GOT3 (cell line): ENCODE measurements around the gene NCK2.
"Not testable (repeated sequence)": the region's sequence is repeated elsewhere in the genome, so short reads cannot be mapped to it uniquely, and the experiment has no call there.

Experiments used
- DNase-seq: peaks from one replicate; lab custom pipeline; 2025; ENCODE audit warnings: mixed read lengths; lab: John Stamatoyannopoulos, UW

Gene NCK2

DNA sequence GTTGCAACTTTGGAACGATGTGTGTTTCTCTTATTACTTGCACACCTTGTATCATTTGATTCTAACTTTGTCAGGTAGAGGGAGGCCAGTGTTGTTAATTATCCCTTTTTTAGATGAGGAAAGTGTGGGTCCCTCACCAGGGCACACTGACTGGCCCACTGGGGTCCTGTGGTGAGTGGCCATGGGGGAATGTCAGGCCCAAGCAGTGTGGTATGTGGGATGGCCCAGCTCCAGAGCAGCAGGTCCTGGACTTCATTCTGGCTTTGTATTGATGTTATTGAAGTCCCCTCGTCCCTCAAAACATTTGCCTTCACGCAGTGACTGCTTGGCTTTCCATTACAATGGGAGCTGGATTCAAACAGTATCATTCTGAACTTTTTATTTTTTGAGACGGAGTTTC is 11.7 kb downstream of the NCK2 start:
- no peak for DNase-seq

DNA sequence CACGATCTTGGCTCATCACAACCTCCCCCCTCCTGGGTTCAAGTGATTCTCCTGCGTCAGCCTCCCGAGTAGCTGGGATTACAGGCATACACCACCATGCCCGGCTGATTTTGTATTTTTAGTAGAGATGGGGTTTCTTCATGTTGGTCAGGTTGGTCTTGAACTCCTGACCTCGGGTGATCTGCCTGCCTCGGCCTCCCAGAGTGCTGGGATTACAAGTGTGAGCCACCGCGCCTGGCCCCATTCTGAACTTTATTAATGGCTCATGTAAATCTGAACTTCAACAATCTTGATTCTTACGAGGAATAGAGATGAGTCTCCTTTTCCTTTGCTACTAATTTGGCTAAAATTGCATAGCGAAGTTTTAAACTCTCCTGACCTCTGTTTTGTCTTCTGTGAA is 12.2 kb downstream of the NCK2 start:
- DNase-seq = not testable (repeated sequence)

DNA sequence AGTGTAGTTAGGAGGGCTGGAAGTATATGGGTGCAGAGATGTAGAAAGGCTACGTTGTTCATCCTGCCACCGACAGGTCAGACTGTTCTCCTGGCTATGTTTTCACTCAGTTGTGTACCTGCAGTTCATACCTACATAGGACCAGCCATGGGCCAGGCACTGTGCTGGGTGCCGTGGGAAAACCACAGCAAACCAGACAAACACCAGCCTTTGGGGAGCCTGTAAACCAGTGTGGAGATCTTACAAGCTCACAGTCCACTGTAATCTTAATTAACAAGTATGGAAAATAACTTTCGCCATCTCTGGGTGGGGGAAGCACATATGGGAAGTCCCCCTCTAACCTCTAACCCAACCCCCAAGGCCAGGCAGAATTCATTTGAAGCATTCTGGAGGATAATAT is 12.7 kb downstream of the NCK2 start:
- DNase-seq = no peak

DNA sequence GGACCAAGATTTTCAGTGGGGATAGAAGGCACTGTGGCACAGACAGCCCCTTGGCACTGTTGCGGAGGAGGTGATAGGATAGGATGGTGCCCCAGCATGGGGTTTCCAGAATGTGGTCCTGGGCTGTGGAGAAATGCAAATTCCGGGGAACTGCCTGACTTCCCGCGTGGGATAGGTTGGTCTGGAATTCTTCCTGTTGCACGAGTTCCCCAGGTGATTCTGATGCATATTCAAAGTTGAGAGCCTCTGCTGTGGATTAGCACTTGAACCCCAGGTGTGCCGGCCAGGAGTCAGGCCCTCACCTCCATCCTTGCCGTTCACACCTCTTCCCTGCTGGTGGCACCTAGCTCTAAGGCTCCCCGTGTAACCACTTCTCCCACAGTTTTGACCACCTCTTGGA is 15.5 kb downstream of the NCK2 start:
- DNase-seq = no peak

DNA sequence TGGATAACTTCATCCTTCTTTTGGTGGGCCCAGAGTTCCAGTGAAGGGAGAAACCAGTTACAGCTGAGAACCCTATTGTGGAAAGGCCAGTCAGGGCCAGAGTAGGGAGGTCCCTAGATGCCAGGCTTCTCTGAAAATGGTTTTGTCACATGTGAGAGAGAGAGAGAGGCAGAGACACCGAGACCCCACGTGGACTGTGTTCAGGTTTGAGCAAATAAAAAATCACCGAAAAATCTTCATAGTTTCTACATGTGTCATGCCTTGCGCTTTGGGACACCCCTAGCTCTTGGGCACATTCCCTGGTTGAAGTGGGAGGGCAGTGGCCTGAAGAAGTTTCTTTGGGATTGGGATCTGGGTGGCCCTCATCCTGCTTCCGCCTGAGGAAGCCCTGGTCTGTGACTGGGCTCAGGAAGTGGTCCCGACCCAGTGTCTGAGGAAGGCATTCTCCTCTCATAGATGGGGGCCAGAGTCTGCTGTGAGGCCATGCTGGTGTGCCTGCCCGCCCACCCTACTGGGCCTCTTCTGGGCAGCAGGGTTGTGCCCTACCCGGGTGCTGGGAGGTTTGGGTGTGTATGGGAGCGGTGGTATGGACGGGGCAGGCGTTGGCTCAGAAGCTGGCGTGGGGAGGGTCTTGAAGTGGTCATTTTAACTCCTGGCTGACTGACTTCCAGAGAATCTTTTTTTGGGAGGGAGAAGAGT is 16.1 kb downstream of the NCK2 start:
- no peak for DNase-seq

DNA sequence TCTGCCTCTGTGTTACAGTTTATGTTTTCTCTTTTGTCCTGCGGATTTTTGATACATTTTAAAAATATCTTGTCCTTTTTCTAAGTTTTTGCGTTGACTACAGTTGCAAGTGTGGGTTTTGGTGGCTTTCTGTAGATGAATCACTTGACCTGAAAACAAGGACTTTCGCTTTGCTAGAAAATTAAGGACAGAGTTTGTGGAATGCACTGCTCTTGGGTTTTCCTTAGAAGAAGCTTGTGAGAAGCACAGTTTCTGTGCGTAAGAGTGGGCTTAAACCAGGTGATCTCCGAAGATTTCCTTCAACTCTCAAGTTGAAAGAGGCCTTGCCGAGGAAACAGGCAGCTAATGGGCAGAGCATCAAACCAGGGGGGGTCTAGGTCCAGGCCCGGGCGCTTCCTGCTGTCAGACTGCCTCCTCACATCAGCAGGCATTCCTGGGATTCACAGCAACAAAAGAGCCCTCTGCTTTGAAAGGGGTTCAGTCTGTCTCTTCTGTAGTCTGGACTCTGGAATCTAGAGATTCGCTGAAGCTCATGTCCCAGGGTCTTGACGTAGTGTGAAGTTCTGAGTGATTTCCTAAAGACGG is 17.3 kb downstream of the NCK2 start:
- DNase-seq = no peak

DNA sequence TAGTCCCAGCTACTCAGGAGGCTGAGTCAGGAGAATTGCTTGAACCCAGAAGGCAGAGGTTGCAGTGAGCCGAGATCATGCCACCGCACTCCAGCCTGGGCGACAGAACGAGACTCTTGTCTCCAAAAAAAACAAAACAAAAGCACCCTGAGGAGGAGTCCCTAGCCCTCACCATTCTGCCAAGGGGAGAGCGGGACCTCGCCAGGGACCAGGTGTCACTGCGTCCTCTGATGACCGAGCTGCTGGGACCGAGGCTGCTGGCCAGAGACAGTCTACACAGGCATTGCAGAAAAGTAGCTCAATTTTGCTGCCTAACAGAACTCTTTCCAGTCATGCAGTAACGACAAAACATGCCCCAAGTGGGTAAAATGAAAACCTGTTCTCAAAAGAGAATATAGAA is 18.4 kb downstream of the NCK2 start:
- no peak for DNase-seq

DNA sequence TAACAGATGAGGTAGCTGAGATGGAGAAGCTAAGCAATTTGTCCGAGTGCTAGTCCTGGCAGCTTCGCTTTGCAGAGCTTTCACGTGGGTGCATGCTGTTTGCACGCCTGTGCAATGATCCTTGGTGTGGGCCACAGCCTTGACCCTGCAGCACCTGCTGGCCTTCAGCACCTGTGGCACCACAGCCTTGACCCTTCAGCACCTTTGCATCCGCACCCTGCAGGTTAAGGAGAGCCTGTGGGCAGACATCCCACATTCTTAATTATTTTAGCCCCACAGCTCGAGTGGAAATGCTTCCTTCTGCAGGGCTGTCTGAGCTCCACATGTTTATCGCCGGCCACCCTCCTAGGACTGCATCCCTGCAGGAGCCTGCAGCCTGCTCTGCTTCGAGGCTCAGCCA is 19.3 kb downstream of the NCK2 start:
- no peak for DNase-seq

DNA sequence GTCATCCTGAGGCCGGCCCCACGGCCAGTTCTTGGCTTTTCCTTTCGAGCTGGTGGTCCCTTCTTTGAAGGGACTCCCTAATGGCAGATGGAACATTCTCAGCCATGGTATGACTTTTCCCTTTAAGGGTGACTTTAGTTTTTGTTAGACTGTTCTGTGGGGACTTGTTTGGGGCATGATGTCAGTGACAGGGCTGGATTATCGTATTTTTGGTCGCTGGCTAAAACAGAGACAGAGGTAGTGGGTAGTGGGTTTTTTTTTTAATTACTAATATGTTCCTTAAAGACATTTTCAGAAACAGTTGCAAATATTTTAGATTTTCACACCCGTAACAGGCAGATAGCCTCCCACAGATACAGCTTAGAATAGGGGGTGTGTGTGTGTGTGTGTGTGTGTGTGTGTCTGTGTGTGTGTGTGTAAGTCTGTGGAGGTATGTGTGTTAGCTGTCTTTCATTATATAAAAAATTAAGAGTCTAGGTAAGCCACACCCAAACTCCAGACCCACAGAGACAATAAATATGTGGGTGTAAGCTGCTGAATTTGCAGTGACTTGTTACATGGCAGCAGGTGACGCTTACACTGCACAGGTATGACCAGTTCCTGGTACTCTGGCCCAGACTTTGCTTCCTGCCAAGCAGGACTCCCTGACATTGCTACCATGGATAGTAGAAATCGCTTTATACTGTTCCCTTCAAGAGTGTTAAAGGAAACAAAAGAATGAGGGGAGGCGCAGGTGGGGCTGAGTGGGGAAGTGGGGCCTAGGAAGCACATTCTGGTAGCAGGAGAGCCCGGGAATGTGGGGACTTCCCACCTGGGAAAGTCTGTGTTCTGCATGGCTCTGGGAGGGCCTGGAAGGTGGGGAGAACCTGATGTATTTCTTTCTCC is 20.9 kb downstream of the NCK2 start:
- DNase-seq = no peak

DNA sequence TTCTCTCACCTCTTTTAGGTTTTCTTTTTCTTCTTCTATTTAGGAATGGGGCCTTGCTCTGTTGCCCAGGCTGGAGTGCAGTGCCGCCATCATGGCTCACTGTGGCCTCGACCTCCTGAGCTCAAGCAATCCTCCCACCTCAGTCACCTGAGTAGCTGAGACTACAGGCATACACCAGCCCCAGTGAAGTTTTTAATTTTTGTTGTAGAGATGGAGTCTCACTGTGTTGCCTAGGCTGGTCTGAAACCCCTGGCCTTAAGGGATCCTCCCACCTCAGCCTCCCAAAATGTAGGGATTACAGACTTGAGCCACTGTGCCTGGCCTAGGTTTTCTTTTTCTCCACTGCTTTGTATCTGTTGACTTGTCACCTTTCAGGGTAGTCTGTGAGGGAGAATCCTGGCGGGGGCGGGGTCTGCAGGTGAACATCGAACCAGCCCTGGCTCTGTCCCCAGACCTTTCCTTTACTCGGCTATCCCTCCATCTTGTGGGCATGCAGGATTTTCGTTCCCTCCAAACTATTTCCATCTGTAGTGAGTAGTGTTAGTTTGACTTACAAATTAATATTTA is 21.7 kb downstream of the NCK2 start:
- DNase-seq = no peak

DNA sequence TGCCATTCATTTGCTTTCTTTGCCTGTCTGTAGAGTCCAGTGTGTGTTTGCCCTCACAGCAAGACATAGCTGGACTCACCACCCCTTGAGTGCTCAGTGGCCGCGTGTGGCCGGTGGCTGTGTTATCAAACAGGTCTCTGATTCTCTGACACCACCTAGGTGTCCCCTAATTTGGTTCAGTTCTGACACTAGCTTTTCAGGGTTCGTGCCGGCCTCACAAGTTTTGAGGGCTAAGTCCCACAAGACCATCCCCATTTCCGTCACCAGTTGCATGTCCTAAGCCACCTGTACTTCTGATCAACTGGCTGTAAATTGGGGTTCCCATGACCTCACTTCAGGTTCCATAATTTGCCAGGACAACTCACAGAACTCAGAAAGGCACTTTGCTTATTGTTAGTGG is 23.5 kb downstream of the NCK2 start:
- no peak for DNase-seq

DNA sequence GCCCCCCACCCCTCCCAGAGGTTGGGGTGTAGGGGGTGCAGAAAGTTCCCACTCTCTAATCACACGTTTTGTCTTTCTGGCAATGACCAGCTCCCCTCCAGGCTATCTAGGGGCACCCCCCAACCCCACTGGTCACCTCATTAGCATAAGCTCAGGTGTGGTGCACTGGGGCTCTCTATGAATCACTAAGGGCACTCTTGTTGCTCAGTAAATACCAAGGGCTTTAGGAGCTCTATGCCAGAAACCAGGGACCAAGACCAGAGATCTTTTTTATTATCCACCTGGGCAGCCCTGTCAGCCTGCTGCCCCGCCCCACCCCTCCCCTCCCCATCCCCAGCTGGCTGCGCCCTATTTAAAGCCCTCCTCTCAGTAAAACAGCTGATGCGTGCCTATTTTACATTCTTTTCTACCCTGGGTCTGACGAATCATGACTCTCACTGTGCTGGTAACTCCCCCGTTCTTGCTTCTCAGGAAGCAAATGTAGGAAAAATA is 24.3 kb downstream of the NCK2 start:
- DNase-seq = no peak

DNA sequence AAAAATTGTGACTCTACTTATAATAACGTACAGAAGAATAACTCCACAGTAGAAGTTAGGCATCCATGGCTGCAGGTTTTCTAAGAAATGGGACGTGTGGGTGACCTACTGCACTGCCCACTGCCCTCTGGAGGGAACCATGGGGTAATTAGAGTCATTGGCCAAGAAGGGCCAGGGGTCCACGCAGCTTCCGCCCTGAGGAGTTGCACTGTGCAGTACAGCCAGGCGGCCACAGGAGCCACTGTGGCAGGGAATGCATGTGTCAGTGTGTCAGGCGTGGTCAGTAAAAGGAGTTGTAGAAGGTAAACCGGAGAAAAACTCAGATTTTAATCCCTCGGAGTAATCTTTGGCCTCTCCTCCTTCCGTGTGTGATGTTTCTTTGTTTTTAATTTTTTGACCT is 24.8 kb downstream of the NCK2 start:
- no peak for DNase-seq

DNA sequence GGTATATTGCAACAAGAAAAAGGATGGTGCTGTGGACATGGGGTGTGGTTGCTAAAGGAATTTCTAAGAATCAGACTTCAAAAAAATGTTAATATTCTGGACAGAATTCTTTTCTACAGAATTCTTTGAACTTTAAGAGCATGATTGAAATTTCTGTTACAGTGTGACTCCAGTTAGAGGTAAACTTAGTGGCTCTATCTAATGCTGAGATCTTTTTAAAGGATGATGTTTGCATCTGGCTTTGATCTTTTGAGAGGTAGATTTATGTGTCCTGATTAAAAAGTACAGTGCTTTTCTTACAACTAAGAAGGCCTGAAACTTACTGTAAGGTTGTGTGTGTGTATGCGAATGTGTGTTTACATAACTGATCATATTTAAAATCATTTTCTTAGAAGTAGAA is 25.4 kb downstream of the NCK2 start:
- DNase-seq = no peak

DNA sequence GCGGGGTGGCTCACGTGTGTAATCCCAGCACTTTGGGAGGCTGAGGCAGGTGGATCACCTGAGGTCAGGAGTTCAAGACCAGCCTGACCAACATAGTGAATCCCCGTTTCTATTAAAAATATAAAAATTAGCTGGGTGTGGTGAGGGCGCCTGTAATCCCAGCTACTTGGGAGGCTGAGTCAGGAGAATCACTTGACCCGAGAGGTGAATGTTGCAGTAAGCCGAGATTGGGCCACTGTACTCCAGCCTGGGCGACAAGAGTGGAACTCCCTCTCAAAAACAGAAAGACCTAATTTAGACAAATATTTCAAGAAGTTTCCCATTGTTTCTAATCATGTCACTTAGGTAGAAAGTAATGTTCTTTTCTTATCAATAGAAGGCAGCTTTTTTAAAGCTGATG is 26.6 kb downstream of the NCK2 start:
- not testable (repeated sequence) for DNase-seq

DNA sequence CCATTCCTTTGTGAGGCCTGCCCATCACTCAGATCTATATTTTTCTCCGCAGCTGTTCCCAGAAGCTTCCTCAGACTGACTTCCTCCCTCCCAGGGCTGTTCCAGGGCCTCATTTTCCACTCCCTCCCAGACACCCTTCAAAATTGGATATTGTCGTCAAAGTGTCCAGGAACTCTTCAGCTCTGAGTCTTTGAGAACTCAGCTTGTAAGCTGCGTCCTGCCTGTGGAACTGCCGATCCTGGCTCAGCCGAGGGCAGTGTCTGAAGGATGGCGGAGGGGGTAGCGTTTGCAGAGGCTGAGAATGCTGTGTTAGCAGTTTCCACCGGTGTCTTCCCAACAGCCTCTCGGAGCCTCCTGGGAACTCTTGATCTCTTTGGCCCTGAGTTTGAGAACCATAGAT is 27.1 kb downstream of the NCK2 start:
- DNase-seq = no peak

DNA sequence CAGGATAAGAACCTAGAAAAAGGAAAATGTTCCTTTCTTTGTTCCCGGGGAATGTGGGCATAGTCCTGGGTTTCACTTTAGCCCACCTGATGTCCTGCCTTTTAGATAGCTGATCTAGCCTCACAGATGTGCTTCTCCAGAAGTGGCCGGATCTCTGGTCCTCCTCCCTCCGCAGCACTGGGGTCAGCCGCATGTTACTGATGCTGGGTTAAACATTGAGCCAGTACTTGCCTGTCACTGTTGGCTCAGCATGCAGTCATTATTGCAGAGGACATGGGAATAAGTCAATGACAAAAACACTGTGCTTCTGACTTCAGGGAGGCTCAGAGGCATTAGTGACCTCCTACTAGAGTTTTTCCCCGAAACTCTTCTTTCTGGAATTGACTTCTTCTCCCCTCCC is 27.6 kb downstream of the NCK2 start:
- DNase-seq = no peak

DNA sequence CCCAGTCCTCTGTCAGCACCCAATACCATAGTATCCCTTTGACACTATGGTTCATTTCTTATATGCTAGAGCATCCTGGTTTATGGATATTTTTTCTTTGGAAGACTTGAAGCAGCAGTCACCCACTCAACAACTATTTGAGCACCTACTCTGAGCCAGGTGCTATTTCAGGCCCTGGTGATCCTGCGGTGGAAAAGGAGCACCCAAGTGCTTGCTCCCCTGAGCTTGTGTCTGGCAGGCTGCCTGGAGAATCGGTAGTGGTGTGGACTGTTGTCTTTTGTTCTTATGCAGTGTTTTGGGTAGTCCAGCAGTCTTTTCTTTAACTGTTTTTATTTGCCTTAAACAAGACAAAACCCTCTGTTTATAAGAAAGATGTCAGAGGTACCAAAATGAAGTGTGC is 28.9 kb downstream of the NCK2 start:
- no peak for DNase-seq

DNA sequence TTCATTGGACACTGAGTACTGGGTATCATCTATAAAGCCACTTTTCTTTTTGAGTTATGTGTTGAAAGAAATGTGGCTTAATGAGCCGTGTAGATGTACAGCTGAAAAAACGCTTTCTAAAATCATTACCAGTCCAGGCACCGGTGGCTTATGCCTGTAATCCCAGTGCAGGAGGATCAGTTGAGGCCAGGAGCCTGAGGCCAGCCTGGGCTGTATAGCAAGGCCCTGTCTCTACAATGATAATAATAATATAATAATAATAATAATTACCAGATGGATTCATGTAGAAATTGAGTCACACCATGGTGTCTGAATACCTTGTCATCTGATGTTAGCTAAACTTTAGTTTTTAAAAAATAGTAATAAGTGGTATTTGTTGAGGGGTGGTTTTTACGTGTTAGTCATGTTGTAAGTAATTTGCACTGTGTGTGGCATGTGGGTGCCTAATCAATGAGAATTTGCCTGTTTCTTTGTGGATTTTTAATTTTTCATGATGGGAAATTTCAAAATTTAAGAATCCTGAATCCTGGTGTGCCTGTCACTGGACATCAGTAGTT is 30.1 kb downstream of the NCK2 start:
- no peak for DNase-seq

DNA sequence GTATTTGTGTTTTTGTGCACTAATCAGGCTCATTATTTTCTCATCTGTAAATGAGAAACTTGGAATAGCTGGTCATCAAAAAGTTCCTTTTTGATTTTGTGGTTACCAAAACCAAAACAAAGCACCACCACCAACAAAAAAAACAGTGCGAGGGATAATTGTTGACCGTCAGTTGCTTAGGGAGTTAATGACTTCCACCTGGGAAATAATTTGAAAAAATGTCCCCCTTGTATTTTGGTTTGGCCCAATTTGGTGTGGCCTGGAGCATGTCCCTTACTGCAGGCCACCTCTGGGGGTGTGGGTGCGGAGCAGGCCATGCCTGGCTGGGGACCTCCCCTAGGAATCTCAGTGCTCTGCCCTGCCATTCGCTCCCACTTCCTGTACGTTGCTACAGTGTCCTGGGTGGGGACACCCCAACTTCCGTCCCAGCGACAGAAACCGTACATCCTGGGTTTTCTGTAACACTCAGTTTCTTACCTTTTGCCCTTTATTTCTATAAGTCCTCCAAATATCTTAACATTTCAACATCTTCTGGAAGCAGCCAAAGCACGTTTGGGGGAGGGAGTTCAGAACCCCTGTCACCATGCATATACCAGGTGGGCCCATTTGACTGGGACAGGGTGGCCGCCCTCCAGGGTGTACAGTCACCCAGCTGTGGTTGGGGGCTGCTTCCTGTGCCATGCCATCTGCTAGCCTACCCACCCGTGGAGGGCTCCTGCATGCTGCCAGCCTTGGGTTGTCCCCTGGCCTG is 31.3 kb downstream of the NCK2 start:
- no peak for DNase-seq

DNA sequence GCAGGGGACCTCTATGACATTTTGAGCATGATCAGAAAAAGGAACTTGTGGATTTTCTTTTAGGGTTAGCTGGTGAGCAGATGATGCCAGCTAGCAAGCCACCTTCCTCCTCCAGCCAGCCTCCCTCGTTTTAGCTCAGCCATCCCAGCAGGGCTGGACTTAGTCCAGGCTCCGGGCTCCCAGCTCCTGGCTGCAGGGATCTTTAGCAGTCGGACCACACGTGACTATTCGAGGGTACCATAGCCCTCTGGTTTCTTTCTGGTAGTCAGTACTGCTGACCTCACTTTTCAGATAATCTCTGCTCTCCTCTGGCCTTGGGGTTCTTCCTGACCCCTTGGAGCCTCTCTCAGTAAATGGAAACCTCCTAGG is 31.8 kb downstream of the NCK2 start:
- no peak for DNase-seq

DNA sequence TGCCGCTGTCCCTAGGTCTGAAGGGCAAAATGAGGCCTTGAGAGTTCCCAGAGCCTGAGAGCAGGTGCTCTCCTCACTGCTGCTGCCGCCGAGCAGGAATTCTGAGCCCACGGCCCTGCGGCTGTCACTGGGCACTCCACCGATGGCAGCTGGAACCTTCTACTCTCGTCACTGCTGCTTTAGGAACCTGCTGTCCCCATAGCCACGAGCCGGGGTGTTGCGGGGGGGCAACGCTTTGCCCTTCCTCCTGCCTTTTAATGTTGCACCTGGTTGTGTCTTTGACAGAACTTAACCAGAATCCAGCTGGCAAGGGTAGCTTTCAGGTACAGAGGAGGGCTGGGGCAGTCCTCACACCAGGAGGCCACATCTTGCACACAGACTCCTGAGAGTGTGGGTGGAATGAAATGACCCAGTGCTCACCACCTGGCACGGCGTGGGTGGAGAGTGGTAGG is 32.3 kb downstream of the NCK2 start:
- DNase-seq = no peak
